Karpas-422 (cell line): Measurements from ENCODE around the gene SYNPO2. TPM values are rescaled to one million over a fixed set of nuclear protein-coding genes. Genes with fewer than 3 reads are reported as not detected.

Experiments
- total RNA-seq: library from RNA; depleted of rRNA; stranded (reverse); fragments of >200 nt; shearing (Covaris generic); gene quantifications from 2 replicates; pipeline ENCODE4 v1.2.3, GENCODE V29; 2014; ENCODE audit warnings: low replicate concordance; rRNA removed

SYNPO2 gene
- total RNA-seq, 1 experiment from 2014 or later, result 1.2 TPM

Other genes starting within 250 kb of the SYNPO2 start
- 11.6 and 33.4 TPM in 2 replicates for gene METTL14, start 203.5 kb upstream of the SYNPO2 start, total RNA-seq
- gene SEC24D, start 52.7 kb upstream of the SYNPO2 start, total RNA-seq, result 45.6 and 65.0 TPM in 2 replicates
- gene MYOZ2, start 247.0 kb downstream of the SYNPO2 start, total RNA-seq, result not detected in 2 replicates